Naive thymus-derived CD4-positive, alpha-beta T cell (primary cell): ENCODE data around the gene PDPK1. TPM values are rescaled to one million over a fixed set of nuclear protein-coding genes. Genes with fewer than 3 reads are reported as not detected.

Experiments used
- ATAC-seq: fragments of 150-1000 bp; cut with Tn5 transposase; 2 replicates; pipeline ENCODE4 v1.10.0; 2021; ENCODE audit warnings: mild to moderate bottlenecking, moderate library complexity
- CTCF ChIA-PET: fragments of 350-600 bp; sonication (Branson Sonifier 250); formaldehyde crosslinking; loops from one replicate; lab custom pipeline; 2021; ENCODE audit warnings: antibody characterized with exemption; lab: Charles Lee
- POLR2A ChIA-PET: fragments of 350-600 bp; sonication (Branson Sonifier 250); formaldehyde crosslinking; loops from one replicate; lab custom pipeline; 2021; ENCODE audit warnings: antibody characterized with exemption, inconsistent platforms; lab: Charles Lee
- DNase-seq, 9 donors: peaks; one replicate each; pipeline versions ENCODE4 v3.0.0 to v3.0.0-alpha.2; 2020 to 2022; ENCODE audit warnings: mixed read lengths in 1 of 9
- H3K27ac ChIP-seq: one replicate; pipeline ENCODE4 v1.7.0; 2013; ENCODE audit warnings: mild to moderate bottlenecking, low read depth, low read length, moderate library complexity
- H3K27me3 ChIP-seq, 2 donors: one replicate each; pipeline ENCODE4 v1.7.0; 2013; ENCODE audit warnings: low read length in 2 of 2, mild to moderate bottlenecking in 2 of 2, moderate library complexity in 2 of 2; ENCODE audit not compliant: control insufficient read depth in 2 of 2, insufficient read depth in 2 of 2
- H3K36me3 ChIP-seq, 3 experiments: 1 replicate in 2 of 3; 2 replicates in 1 of 3; pipeline ENCODE4 v1.7.0; 2013; ENCODE audit warnings: low read length in 3 of 3, mild to moderate bottlenecking in 3 of 3, moderate library complexity in 1 of 3; ENCODE audit not compliant: insufficient read depth in 3 of 3, control insufficient read depth in 2 of 3
- H3K4me1 ChIP-seq, 2 donors: one replicate each; pipeline ENCODE4 v1.7.0; 2013; ENCODE audit warnings: low read length in 2 of 2, mild to moderate bottlenecking in 2 of 2, moderate library complexity in 1 of 2; ENCODE audit not compliant: control insufficient read depth in 2 of 2, insufficient read depth in 2 of 2
- H3K4me3 ChIP-seq: 2 replicates; pipeline ENCODE4 v1.7.0; 2013; ENCODE audit warnings: mild to moderate bottlenecking, low read length
- H3K9me3 ChIP-seq, 3 experiments: 1 replicate in 2 of 3; 2 replicates in 1 of 3; pipeline ENCODE4 v1.7.0; 2013; ENCODE audit warnings: low read length in 3 of 3; ENCODE audit not compliant: control insufficient read depth in 2 of 3
- H3K27ac Mint-ChIP-seq, 9 donors: one replicate each; pipeline ENCODE4 v1.8.0; 2020 to 2022; ENCODE audit warnings: mixed read lengths in 9 of 9, mild to moderate bottlenecking in 8 of 9, moderate library complexity in 5 of 9, inconsistent platforms in 2 of 9
- H3K27me3 Mint-ChIP-seq, 5 donors: one replicate each; pipeline ENCODE4 v1.8.0; 2021 to 2022; ENCODE audit warnings: mixed read lengths in 5 of 5, mild to moderate bottlenecking in 1 of 5
- H3K36me3 Mint-ChIP-seq, 5 donors: one replicate each; pipeline ENCODE4 v1.8.0; 2020 to 2022; ENCODE audit warnings: mixed read lengths in 5 of 5, mild to moderate bottlenecking in 3 of 5, inconsistent platforms in 1 of 5
- H3K4me1 Mint-ChIP-seq, 7 donors: one replicate each; pipeline ENCODE4 v1.8.0; 2020 to 2022; ENCODE audit warnings: mixed read lengths in 7 of 7, mild to moderate bottlenecking in 3 of 7, inconsistent platforms in 1 of 7
- H3K4me3 Mint-ChIP-seq, 10 donors: one replicate each; pipeline ENCODE4 v1.8.0; 2020 to 2022; ENCODE audit warnings: mild to moderate bottlenecking in 10 of 10, mixed read lengths in 10 of 10, moderate library complexity in 6 of 10, inconsistent platforms in 2 of 10
- H3K9me3 Mint-ChIP-seq, 11 donors: one replicate each; pipeline ENCODE4 v1.8.0; 2020 to 2022; ENCODE audit warnings: mixed read lengths in 11 of 11, mild to moderate bottlenecking in 4 of 11, inconsistent platforms in 1 of 11, moderate library complexity in 1 of 11
- intact Hi-C, 2 donors: fragments of 100-400 bp; cut with micrococcal nuclease; formaldehyde crosslinking; loops; one replicate each; pipeline ENCODE4 v1.15.1; 2023
- polyA plus RNA-seq, 2 donors: library from polyadenylated mRNA; unstranded; fragments of 300-500 nt; fragmentation: Illumina TruSeq; gene quantifications; one replicate each; pipeline ENCODE4 v1.2.3, GENCODE V29; 2021
- total RNA-seq, 6 experiments: library from RNA in 5 of 6; stranded (reverse) in 5 of 6; gene quantifications; 1 replicate in 5 of 6; 2 replicates in 1 of 6; pipeline ENCODE4 v1.2.3 and lab custom pipeline; 2021 to 2026

Gene PDPK1
- total and polyA plus RNA-seq, 7 experiments from 2014 or later: 30.7 to 71.5 (median 56.5) TPM

- POLR2A ChIA-PET: no interaction called here
- H3K4me1 ChIP-seq: no peaks in the 10 kb centered on the region
- ATAC-seq (peak; percentile 33), DNase-seq (peak in 2 of 9 donors; percentile 6 to 10)
- Mint-ChIP-seq H3K4me3 (no peak overlapping the region), H3K27me3 (peaks cover 0 to under 1% (median 0%) of the 10 kb centered on the region in 5 donors), H3K4me1 (peaks cover 0 to 24% (median 2%) of the 10 kb centered on the region in 7 donors), H3K27ac (no peak overlapping the region), H3K9me3 (no peaks in the 10 kb centered on the region), H3K36me3 (no peaks in the 10 kb centered on the region)
- H3K27me3 ChIP-seq: no peaks in the 10 kb centered on the region
- no peak overlapping the region for H3K27ac ChIP-seq
- H3K9me3 ChIP-seq: no peaks in the 10 kb centered on the region
- CTCF ChIA-PET: no interaction called here
- H3K4me3 ChIP-seq: no peak overlapping the region
- intact Hi-C loops: no loop called here
- H3K36me3 ChIP-seq: no peaks in the 10 kb centered on the region
Observed at GRCh38 chr16:2507052-2507659, 30.7 kb upstream of the PDPK1 start.

- Mint-ChIP-seq H3K4me3 (no peak overlapping the region), H3K9me3 (no peaks in the 10 kb centered on the region), H3K4me1 (peaks cover 5 to 29% (median 6%) of the 10 kb centered on the region in 7 donors), H3K27me3 (peaks cover 0 to 3% (median 0%) of the 10 kb centered on the region in 5 donors), H3K27ac (no peak overlapping the region), H3K36me3 (no peaks in the 10 kb centered on the region)
- intact Hi-C loops: no loop called here
- Histone ChIP-seq H3K36me3 (no peaks in the 10 kb centered on the region), H3K27me3 (no peaks in the 10 kb centered on the region), H3K4me3 (no peak overlapping the region), H3K4me1 (no peaks in the 10 kb centered on the region), H3K27ac (no peak overlapping the region), H3K9me3 (no peaks in the 10 kb centered on the region)
- ChIA-PET CTCF (no interaction called here), POLR2A (interaction anchor here (1.8 kb wide), 1 partner anchor 13 kb away, joined by 6 read pairs; the partner anchor contains the start of gene AMDHD2)
- DNase-seq: peak in 1 of 9 donors; percentile 3
- peak; percentile 64 for ATAC-seq
Observed at GRCh38 chr16:2507665-2508064, 30.2 kb upstream of the PDPK1 start.

- peak in 1 of 9 donors; percentile 2 for DNase-seq
- Histone ChIP-seq H3K4me1 (peaks cover 5 to 6% of the 10 kb centered on the region in 2 donors), H3K9me3 (no peaks in the 10 kb centered on the region), H3K27me3 (no peaks in the 10 kb centered on the region), H3K36me3 (peaks cover 0 to 1% (median 0%) of the 10 kb centered on the region in 3 experiments), H3K27ac (no peak overlapping the region), H3K4me3 (no peak overlapping the region)
- ChIA-PET POLR2A (interaction anchor here (1.5 to 1.8 kb wide), 2 partner anchors 11 to 23 kb away, joined by 4 to 6 read pairs; partner anchors contain the start of gene AMDHD2), CTCF (no interaction called here)
- ATAC-seq: no peak
- Mint-ChIP-seq H3K9me3 (no peaks in the 10 kb centered on the region), H3K4me1 (peaks cover 9 to 35% (median 13%) of the 10 kb centered on the region in 7 donors), H3K4me3 (no peak overlapping the region), H3K27ac (no peak overlapping the region), H3K36me3 (no peaks in the 10 kb centered on the region), H3K27me3 (peaks cover 0 to 3% (median 0%) of the 10 kb centered on the region in 5 donors)
- intact Hi-C loops: no loop called here
Observed at GRCh38 chr16:2508722-2509400, 29.0 kb upstream of the PDPK1 start.

GRCh38 chr16:2511128-2511800, 26.6 kb upstream of the PDPK1 start:
- Histone ChIP-seq H3K4me3 (no peak overlapping the region), H3K36me3 (peaks cover 0 to 10% (median 0%) of the 10 kb centered on the region in 3 experiments), H3K27me3 (no peaks in the 10 kb centered on the region), H3K4me1 (peaks cover 19 to 21% of the 10 kb centered on the region in 2 donors), H3K27ac (no peak overlapping the region), H3K9me3 (no peaks in the 10 kb centered on the region)
- Mint-ChIP-seq H3K27me3 (peaks cover 0 to 3% (median 0%) of the 10 kb centered on the region in 5 donors), H3K4me3 (peak overlapping the region in 1 of 10 donors; percentile 18), H3K4me1 (peaks cover 22 to 47% (median 26%) of the 10 kb centered on the region in 7 donors), H3K27ac (peak overlapping the region in 2 of 9 donors; percentile 19 to 31), H3K36me3 (no peaks in the 10 kb centered on the region), H3K9me3 (no peaks in the 10 kb centered on the region)
- ChIA-PET POLR2A (interaction anchor here (1.4 kb wide), 1 partner anchor 306 kb away, joined by 3 read pairs; the partner anchor contains the start of gene MLST8), CTCF (interaction anchor here (1.5 kb wide), 1 partner anchor 21 kb away, joined by 4 read pairs; no protein-coding TSS in a partner anchor)
- ATAC-seq (no peak), DNase-seq (peak in 2 of 9 donors; percentile 7 to 21)
- intact Hi-C loops: loop anchor here (5.0 to 10.0 kb wide), 4 partner anchors 286 to 1019 kb away; partner anchors contain the start of genes E4F1 (in 1 of the 2), RPS2 (in 1 of the 2) and TELO2 (in 1 of the 2)

- no peak overlapping the region for H3K27ac ChIP-seq
- no peaks in the 10 kb centered on the region for H3K9me3 ChIP-seq
- ChIA-PET POLR2A (interaction anchor here (0.6 to 5.2 kb wide), 4 partner anchors 21 to 730 kb away, joined by 3 to 83 read pairs (median 18); partner anchors contain the start of genes CEMP1, MLST8, PDPK1 and SPSB3), CTCF (interaction anchor here (1.5 kb wide), 1 partner anchor 20 kb away, joined by 4 read pairs; no protein-coding TSS in a partner anchor)
- H3K4me1 ChIP-seq: peaks cover 28 to 30% of the 10 kb centered on the region in 2 donors
- ATAC-seq (no peak), DNase-seq (peak in 1 of 9 donors; percentile 9)
- H3K9me3 Mint-ChIP-seq: no peaks in the 10 kb centered on the region
- no peak overlapping the region for H3K4me3 ChIP-seq
- peaks cover 31 to 53% (median 35%) of the 10 kb centered on the region in 7 donors for H3K4me1 Mint-ChIP-seq
- peaks cover 0 to 13% (median 0%) of the 10 kb centered on the region in 3 experiments for H3K36me3 ChIP-seq
- H3K27ac Mint-ChIP-seq: peak overlapping the region; percentile 90 to 98 (median 95)
- H3K36me3 Mint-ChIP-seq: peaks cover 0 to 5% (median 3%) of the 10 kb centered on the region in 5 donors
- H3K4me3 Mint-ChIP-seq: peak overlapping the region; percentile 40 to 94 (median 88)
- intact Hi-C loops: loop anchor here (5.0 to 10.0 kb wide), 4 partner anchors 287 to 1020 kb away; partner anchors contain the start of genes E4F1 (in 1 of the 2), RPS2 (in 1 of the 2) and TELO2 (in 1 of the 2)
- peaks cover 0 to 3% (median 0%) of the 10 kb centered on the region in 5 donors for H3K27me3 Mint-ChIP-seq
- H3K27me3 ChIP-seq: no peaks in the 10 kb centered on the region
Observed at GRCh38 chr16:2511996-2512734, 25.7 kb upstream of the PDPK1 start.
